NCI-H146 (cell line): ENCODE results near the gene MYO18A.
A peak's percentile ranks its signal among the peaks of the same experiment; 100 is the strongest.

Experiments
- DNase-seq: peaks from one replicate; lab custom pipeline; 2025; lab: John Stamatoyannopoulos, UW

MYO18A gene

GRCh38 chr17:29165800-29166506 lies 14.2 kb downstream of the MYO18A start:
- no peak for DNase-seq

GRCh38 chr17:29165261-29165660 lies 14.9 kb downstream of the MYO18A start:
- no peak for DNase-seq

GRCh38 chr17:29163563-29163962 lies 16.6 kb downstream of the MYO18A start:
- no peak for DNase-seq

GRCh38 chr17:29162909-29163341 lies 17.3 kb downstream of the MYO18A start:
- no peak for DNase-seq

- DNase-seq = no peak
Observed at GRCh38 chr17:29162082-29162908, 17.9 kb downstream of the MYO18A start.

- no peak for DNase-seq
Observed at GRCh38 chr17:29160253-29160652, 19.9 kb downstream of the MYO18A start.

- no peak for DNase-seq
Observed at GRCh38 chr17:29159306-29159860, 20.8 kb downstream of the MYO18A start.

- no peak for DNase-seq
Observed at GRCh38 chr17:29158488-29159275, 21.5 kb downstream of the MYO18A start.

- no peak for DNase-seq
Observed at GRCh38 chr17:29158096-29158487, 22.1 kb downstream of the MYO18A start.

GRCh38 chr17:29157310-29157709 lies 22.9 kb downstream of the MYO18A start:
- DNase-seq = no peak

- no peak for DNase-seq
Observed at GRCh38 chr17:29156781-29157180, 23.4 kb downstream of the MYO18A start.

GRCh38 chr17:29155966-29156338 lies 24.2 kb downstream of the MYO18A start:
- no peak for DNase-seq

- DNase-seq = no peak
Observed at GRCh38 chr17:29155227-29155965, 24.8 kb downstream of the MYO18A start.

- no peak for DNase-seq
Observed at GRCh38 chr17:29154516-29155226, 25.5 kb downstream of the MYO18A start.

GRCh38 chr17:29151567-29151966 lies 28.6 kb downstream of the MYO18A start:
- no peak for DNase-seq

GRCh38 chr17:29150161-29150560 lies 30.0 kb downstream of the MYO18A start:
- no peak for DNase-seq

- no peak for DNase-seq
Observed at GRCh38 chr17:29149431-29150064, 30.6 kb downstream of the MYO18A start.

GRCh38 chr17:29148790-29149430 lies 31.3 kb downstream of the MYO18A start:
- peak; percentile 94 for DNase-seq

- peak; percentile 57 for DNase-seq
Observed at GRCh38 chr17:29148257-29148789, 31.9 kb downstream of the MYO18A start.

- DNase-seq = no peak
Observed at GRCh38 chr17:29147682-29148081, 32.5 kb downstream of the MYO18A start.
